Measurements from ENCODE around the gene AAK1. TPM values are rescaled to one million over a fixed set of nuclear protein-coding genes. Genes with fewer than 3 reads are reported as not detected.

Gene AAK1
- total and polyA plus RNA-seq, 2 of the 13 experiments (the other 11 are each of a cell fraction or from before 2014, with no cell fraction given) = 9.8 to 10.3 TPM

DNA sequence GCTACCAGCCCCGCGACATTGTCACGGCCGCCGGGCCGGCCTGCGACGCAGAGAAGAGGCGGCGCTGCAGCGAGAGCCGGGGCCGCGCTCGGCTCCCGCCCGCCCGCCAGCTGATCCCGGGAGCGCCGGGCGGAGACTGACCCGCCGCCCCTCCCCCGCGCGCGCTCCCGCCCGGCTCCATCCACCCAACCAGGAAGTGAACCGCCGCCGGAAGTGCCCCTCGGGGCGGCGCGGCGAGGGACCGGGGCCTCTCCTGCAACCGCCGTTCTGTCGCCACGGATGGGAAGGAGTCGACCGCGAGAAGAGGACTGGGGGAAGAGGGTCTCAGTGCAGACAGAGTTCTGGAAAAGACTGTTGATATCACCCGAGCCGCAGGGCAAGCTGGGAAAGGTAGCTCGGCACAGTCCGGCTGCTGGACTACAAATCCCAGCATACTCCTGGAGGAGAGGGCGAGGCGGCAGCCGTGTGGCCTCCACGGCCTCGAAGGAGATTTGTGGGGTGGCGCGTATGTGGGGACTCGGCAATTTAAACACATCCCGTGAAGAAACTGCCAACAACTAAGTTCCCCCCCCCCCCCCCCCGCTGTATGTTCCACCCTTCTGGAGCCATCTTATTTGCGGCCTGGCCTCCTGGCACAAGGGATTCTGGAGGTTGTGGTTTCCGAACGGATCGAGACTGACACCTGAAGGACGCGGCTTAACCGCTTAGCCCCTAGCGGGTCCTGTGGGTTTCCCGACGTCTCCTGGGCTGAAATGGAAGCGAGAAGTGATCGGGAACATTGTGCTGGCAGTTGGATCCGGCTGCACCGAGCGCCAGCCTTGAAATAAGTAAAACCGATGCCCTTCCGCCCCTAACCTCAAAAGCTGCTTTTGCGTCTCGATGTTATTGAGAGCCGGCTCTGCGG is at the start of gene AAK1 (continued):
- TF ChIP-seq, protein P1, sequence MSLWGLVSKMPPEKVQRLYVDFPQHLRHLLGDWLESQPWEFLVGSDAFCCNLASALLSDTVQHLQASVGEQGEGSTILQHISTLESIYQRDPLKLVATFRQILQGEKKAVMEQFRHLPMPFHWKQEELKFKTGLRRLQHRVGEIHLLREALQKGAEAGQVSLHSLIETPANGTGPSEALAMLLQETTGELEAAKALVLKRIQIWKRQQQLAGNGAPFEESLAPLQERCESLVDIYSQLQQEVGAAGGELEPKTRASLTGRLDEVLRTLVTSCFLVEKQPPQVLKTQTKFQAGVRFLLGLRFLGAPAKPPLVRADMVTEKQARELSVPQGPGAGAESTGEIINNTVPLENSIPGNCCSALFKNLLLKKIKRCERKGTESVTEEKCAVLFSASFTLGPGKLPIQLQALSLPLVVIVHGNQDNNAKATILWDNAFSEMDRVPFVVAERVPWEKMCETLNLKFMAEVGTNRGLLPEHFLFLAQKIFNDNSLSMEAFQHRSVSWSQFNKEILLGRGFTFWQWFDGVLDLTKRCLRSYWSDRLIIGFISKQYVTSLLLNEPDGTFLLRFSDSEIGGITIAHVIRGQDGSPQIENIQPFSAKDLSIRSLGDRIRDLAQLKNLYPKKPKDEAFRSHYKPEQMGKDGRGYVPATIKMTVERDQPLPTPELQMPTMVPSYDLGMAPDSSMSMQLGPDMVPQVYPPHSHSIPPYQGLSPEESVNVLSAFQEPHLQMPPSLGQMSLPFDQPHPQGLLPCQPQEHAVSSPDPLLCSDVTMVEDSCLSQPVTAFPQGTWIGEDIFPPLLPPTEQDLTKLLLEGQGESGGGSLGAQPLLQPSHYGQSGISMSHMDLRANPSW (CRISPR knock-in tag; IDR thresholded peaks at IDR 0.05; ENCODE audit: borderline replicate concordance) = no peak
- TF ChIP-seq ZNF563 (CRISPR knock-in tag; IDR thresholded peaks at IDR 0.05) (peak; percentile 22; the same call in 1 of the 2 replicates), BRD4 (CRISPR knock-in tag; IDR thresholded peaks at IDR 0.05) (0 out of 2 replicates have a peak, but pooled peaks have one; percentile 18), SCMH1 (CRISPR knock-in tag; IDR thresholded peaks at IDR 0.05; ENCODE audit: borderline replicate concordance) (no peak), SMAD1 (CRISPR knock-in tag; IDR thresholded peaks at IDR 0.05; ENCODE audit: borderline replicate concordance, low read depth) (peak; percentile 81; the same call in 1 of the 2 replicates), NAIF1 (CRISPR knock-in tag; IDR thresholded peaks at IDR 0.05; ENCODE audit: borderline replicate concordance) (no peak; the same call in 1 of the 2 replicates), MXI1 (IDR thresholded peaks at IDR 0.05; ENCODE audit: borderline replicate concordance, low read depth, low read length) (peak; percentile 71; the same call in 1 of the 3 replicates), SOX6 (IDR thresholded peaks at IDR 0.05) (no peak), SOX6 (CRISPR knock-in tag; IDR thresholded peaks at IDR 0.05) (peak; percentile 54; the same call in 1 of the 2 replicates), WIZ (CRISPR knock-in tag; IDR thresholded peaks at IDR 0.05) (no peak)
- TF ChIP-seq, protein P2, sequence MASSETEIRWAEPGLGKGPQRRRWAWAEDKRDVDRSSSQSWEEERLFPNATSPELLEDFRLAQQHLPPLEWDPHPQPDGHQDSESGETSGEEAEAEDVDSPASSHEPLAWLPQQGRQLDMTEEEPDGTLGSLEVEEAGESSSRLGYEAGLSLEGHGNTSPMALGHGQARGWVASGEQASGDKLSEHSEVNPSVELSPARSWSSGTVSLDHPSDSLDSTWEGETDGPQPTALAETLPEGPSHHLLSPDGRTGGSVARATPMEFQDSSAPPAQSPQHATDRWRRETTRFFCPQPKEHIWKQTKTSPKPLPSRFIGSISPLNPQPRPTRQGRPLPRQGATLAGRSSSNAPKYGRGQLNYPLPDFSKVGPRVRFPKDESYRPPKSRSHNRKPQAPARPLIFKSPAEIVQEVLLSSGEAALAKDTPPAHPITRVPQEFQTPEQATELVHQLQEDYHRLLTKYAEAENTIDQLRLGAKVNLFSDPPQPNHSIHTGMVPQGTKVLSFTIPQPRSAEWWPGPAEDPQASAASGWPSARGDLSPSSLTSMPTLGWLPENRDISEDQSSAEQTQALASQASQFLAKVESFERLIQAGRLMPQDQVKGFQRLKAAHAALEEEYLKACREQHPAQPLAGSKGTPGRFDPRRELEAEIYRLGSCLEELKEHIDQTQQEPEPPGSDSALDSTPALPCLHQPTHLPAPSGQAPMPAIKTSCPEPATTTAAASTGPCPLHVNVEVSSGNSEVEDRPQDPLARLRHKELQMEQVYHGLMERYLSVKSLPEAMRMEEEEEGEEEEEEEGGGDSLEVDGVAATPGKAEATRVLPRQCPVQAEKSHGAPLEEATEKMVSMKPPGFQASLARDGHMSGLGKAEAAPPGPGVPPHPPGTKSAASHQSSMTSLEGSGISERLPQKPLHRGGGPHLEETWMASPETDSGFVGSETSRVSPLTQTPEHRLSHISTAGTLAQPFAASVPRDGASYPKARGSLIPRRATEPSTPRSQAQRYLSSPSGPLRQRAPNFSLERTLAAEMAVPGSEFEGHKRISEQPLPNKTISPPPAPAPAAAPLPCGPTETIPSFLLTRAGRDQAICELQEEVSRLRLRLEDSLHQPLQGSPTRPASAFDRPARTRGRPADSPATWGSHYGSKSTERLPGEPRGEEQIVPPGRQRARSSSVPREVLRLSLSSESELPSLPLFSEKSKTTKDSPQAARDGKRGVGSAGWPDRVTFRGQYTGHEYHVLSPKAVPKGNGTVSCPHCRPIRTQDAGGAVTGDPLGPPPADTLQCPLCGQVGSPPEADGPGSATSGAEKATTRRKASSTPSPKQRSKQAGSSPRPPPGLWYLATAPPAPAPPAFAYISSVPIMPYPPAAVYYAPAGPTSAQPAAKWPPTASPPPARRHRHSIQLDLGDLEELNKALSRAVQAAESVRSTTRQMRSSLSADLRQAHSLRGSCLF (CRISPR knock-in tag; IDR thresholded peaks at IDR 0.05; ENCODE audit: borderline replicate concordance) = no peak
- TF ChIP-seq, protein P3, sequence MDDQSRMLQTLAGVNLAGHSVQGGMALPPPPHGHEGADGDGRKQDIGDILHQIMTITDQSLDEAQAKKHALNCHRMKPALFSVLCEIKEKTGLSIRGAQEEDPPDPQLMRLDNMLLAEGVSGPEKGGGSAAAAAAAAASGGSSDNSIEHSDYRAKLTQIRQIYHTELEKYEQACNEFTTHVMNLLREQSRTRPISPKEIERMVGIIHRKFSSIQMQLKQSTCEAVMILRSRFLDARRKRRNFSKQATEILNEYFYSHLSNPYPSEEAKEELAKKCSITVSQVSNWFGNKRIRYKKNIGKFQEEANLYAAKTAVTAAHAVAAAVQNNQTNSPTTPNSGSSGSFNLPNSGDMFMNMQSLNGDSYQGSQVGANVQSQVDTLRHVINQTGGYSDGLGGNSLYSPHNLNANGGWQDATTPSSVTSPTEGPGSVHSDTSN (CRISPR knock-in tag; IDR thresholded peaks at IDR 0.05; ENCODE audit: borderline replicate concordance) = no peak
- TF ChIP-seq, protein P4, sequence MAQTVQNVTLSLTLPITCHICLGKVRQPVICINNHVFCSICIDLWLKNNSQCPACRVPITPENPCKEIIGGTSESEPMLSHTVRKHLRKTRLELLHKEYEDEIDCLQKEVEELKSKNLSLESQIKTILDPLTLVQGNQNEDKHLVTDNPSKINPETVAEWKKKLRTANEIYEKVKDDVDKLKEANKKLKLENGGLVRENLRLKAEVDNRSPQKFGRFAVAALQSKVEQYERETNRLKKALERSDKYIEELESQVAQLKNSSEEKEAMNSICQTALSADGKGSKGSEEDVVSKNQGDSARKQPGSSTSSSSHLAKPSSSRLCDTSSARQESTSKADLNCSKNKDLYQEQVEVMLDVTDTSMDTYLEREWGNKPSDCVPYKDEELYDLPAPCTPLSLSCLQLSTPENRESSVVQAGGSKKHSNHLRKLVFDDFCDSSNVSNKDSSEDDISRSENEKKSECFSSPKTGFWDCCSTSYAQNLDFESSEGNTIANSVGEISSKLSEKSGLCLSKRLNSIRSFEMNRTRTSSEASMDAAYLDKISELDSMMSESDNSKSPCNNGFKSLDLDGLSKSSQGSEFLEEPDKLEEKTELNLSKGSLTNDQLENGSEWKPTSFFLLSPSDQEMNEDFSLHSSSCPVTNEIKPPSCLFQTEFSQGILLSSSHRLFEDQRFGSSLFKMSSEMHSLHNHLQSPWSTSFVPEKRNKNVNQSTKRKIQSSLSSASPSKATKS (CRISPR knock-in tag; IDR thresholded peaks at IDR 0.05) = no peak
- TF ChIP-seq, protein P5, sequence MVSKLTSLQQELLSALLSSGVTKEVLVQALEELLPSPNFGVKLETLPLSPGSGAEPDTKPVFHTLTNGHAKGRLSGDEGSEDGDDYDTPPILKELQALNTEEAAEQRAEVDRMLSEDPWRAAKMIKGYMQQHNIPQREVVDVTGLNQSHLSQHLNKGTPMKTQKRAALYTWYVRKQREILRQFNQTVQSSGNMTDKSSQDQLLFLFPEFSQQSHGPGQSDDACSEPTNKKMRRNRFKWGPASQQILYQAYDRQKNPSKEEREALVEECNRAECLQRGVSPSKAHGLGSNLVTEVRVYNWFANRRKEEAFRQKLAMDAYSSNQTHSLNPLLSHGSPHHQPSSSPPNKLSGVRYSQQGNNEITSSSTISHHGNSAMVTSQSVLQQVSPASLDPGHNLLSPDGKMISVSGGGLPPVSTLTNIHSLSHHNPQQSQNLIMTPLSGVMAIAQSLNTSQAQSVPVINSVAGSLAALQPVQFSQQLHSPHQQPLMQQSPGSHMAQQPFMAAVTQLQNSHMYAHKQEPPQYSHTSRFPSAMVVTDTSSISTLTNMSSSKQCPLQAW (CRISPR knock-in tag; IDR thresholded peaks at IDR 0.05) = peak; percentile 76
